Kasumi-1 (cell line): ENCODE measurements around the gene RTRAF.
A peak's percentile ranks its signal among the peaks of the same experiment; 100 is the strongest.

Source experiments
- DNase-seq, 2 experiments: peaks; one replicate each; lab custom pipeline; 2025; lab: John Stamatoyannopoulos, UW

RTRAF gene

DNA sequence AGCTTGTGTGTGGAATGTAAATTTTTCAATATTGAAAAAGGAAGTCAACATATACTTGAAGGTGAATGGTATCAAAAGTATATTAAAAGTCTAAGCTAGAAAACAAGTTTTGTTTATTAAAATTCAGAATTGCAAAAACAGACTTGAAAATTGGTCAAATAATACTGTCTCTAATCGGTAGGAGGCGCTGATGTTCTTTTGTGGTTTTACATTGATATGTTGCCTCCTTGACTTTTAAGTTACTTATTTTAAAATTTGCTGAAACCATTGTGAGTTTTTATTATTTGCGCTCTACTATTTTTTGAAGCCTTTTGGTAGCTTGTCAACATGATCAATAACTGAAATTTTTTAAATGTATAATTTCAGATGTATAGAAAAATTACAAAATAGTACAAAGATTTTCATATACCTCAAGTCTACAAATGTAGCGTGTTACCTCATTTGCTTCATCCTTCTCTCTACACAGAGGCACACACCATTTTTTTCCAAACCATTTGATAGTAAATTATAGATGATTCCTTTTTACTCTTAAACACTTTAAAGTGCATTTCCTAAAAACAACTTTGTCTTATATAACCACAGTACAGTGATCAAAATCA, 6.9 kb downstream of the RTRAF start:
- DNase-seq = peak; percentile 14 to 27

DNA sequence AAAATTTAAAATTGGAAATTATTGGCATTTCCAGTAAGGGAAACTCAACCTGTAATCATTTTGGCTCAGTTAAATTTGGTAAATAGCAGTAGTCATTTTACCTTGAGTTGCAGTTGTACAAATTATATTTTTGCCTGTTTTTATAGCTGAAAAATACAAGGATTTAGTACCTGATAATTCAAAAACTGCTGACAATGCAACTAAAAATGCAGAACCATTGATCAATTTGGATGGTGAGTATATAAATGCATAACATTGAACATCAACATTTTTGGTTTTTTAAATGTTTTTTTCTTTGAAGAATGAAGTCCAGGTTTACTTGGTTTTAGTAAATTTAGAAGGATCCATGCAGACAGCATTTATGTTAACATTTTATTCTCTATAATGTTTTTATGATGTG, 9.0 kb downstream of the RTRAF start:
- no peak for DNase-seq

DNA sequence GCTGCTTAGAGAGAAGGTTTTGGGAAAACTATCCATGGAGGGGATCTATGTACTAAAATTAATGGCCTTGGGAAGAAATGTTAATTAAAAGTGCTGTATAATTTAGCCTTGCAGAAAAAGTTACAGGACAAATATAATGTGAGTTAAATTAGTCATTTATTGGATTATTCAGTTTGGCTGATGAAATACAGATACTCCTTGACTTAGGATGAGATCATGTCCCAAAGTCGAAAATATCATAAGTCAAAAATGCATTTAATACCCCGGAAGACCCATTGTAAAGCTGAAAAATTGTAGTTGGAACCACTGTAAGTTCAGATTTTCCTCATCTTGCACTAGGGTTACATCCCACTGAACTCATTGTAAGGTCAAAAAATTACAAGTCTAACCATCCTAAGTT, 9.7 kb downstream of the RTRAF start:
- DNase-seq = no peak

DNA sequence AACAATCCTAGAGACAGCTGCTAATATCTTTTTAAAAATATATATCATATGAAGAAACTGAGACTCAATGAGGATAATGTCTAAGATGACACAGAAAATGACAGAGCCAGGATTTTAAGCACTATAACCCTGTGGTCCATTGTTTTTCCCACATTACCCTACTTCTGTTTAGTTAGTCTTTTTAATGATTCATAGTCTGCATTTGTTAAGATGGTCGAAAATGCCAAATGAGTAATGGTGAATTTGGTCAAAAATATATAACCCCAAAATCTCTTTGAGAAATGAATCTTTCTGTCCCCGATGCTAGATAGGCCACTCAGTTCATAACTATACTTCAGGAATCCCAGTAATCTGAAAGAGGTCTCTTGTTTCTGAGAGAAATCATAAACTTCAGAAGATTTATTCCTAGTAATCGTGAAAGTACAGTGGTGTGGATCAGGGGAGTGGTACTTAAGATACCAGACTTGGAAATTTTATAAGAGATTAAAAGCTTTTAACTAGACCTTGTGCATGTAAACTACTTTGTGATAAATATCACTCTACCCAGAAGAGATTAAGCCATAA, 10.8 kb downstream of the RTRAF start:
- DNase-seq = no peak

DNA sequence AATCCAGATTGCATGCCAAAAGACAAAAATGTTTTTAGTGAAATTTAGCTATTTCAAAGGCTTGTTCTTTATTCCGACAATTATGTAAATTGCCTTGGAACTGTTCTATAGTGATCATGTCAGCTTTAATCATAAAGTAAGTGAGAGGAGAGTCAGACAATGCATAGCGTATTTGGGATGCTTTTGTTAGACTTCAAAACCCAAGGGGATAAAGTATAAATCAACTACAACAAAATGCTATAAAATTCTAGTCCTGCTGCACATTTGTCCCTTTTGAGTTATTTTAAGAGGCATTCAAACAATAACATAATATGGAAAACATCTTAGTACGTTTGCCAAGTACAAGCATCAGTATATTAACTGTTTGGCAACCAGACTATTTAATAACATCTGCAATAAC, 11.3 kb downstream of the RTRAF start:
- no peak for DNase-seq

DNA sequence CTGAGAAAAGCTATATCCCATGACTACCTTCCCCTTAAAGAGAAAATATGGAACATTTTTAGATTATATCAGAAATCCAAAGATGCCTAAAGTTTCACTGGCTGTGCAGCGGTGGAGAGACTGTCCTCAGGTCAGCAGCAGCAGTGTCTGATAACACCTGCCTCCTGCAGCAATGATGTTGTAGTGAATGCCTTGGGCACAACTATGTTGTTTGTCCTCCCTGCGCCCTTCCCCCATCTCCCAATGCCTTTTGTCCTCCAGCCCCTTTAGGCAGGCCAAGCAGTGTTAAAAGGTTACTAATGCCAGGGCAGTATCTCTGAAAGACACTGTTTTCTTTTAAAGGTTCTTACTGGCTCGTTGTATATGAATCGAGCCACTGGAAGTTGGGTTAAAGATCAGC, 13.2 kb downstream of the RTRAF start:
- no peak for DNase-seq

DNA sequence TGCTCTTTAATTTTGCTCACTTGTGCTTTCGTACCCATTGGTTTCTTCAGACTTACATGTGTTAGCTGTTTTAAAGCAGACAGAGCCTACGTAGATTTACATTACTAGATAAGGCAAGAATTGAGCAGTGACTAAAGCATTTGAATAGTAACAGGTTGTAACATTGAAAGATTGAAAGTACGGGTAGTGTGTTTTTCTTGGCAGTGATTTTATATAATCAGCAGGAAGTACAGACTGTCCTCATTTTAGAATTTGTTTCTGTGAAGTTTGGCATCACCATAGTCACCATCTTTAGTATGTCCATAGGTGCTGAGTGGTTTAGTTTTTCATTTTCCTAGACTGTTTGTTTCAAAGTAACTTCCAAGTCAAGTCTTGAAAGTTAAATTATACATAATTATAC, 14.0 kb downstream of the RTRAF start:
- DNase-seq = no peak

DNA sequence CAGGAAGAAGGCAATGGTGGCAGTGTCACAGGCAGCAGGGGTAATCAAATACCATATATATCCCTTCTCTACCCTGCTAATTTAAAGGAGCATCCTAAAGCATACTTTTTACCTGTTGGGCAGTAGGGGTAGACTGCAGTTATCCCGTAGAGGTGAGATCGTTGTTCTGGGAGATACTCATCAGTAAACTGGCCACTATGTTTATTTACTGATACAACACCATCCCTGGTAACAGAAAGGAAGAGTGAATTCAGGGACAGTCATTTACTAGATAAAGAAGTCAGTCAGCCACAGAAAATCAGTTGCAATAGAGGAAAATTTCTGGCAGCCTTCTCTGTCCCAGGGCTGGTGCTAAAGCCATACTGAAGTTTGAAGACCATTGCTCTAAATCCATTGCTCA, 16.3 kb downstream of the RTRAF start:
- no peak for DNase-seq

DNA sequence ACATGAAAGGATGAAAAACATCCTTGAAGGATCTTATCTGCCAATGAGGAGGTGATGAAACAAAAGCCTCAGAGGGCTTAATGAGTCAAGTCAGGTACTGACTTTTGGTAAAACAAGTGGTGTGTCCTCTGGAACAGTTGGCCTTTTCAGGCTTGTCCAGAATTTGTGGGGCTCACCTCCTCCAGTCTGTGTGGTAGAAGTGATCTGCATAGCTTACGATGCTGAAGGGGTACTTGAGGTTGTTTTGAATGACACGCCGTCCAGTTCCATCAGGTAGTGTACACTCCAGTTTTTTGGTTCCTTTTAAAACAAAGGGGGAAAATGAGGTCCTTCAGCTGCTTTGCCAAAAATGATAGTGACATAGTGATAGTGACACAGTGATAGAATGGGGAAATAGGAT, 17.0 kb downstream of the RTRAF start:
- DNase-seq = no peak

DNA sequence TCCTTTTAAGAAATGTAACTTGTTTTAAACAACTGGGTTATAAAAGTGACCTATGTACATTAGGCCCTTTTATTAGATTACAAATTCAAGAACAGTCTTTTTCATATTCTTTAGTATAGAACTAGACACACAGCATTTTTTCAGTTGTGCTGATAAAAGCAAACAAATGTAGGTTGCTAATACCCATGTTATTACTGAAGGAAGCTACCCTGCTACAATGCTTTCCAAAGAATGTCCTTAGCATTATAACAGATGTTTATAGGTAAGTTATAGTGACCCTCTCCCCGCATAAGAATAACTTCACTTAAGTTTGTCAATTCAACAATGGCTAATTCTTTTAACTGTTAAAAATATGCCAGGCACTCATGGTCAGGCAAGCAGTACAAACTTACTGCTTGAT, 17.9 kb downstream of the RTRAF start:
- DNase-seq = no peak

DNA sequence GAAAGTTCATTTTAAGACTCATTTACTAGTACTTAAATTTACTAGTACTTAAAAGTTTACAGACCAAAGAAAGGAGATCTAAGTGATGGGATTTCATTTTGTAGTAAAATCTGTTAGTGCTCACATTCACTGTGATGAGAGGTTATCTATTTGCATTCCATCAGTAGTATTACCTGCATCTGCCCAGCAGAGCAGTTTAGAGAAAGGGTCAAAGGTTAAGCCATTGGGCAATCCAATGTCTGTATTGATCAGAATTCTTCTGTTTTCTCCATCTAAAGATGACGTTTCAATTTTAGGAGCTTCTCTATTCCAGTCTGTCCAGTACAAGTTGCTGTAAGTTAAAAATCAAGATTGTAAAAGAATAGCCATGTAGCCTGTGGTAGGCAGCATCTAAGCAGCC, 18.3 kb downstream of the RTRAF start:
- no peak for DNase-seq

DNA sequence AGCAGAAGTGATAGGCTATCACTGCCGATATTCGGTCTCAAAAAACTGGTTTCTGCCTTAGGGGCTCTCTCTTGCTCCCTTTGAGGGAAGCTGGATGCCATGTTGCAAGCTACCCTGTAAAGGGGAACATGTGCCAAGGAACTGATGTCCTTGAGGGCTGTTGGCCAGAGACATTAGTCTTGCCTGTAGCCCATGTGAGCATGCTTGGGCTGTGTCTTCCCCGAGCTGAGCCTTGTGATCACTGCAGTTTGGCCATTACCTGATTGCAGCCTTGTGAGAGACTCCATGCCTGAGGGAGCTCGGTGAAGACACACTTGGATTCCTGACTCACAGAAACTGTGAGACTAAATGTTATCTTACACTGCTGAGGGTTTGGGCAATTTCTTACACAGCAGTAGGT, 18.8 kb downstream of the RTRAF start:
- DNase-seq = no peak

DNA sequence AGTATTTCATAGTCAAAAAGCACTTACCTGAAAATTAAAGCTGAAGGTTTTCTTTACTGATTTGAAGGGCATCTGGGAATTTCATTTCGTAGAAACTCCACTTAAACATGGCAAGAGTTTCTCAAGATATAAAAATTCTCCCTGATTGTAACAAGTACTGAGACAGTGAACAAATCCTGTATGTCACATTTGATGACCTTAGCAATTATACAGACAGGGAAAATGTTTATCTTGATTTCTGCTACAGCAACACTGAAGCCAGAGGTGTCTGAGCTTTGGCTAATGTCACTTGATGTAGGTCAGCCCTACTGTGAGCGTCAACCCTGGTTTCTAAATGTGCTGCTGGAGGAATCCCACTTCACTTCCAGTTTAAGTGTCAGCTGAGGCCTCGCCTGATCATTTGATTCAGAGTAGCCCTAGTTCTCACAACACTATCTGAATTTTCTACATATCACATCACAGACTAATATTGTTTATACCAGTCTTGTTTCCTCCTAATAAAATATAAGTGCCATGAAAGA, 20.9 kb downstream of the RTRAF start:
- DNase-seq = no peak

DNA sequence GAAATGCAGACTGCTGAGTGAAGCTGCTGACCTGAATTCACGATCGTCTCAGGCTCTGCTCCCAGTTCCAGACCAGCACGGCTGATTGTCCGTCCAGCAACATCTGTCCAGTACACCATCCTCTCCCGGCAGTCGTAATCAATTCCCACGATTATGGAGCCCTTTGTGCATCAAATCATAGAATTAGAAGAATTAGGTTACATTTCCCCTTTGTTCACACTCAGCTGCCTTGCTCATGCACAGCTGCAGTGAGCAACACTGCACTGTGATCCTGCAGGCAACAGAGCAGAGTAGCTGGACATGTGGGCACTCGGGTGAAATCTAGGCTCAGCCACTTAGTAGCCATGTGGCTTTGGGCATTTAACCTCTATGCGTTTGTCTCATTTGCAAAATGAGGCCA, 22.2 kb downstream of the RTRAF start:
- DNase-seq = no peak

DNA sequence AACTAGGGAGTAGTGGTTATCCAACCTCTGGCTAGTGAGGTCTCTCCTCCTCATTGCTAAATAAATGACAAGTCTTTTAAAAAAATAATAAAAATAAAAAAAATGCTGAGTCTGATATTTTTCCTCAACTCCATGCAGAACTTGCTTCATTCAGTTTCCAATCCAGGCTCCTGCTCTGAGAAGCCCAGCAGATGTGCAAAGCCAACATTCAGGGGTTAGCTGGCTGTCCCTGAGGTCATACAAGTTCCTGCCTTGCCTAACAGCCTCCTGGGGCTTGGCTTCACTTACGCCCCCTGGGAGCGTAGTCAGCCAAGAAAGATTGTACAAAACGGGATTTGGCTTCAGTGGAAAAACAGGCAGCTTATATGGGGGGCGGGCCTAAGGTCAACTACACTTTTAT, 23.3 kb downstream of the RTRAF start:
- no peak for DNase-seq

DNA sequence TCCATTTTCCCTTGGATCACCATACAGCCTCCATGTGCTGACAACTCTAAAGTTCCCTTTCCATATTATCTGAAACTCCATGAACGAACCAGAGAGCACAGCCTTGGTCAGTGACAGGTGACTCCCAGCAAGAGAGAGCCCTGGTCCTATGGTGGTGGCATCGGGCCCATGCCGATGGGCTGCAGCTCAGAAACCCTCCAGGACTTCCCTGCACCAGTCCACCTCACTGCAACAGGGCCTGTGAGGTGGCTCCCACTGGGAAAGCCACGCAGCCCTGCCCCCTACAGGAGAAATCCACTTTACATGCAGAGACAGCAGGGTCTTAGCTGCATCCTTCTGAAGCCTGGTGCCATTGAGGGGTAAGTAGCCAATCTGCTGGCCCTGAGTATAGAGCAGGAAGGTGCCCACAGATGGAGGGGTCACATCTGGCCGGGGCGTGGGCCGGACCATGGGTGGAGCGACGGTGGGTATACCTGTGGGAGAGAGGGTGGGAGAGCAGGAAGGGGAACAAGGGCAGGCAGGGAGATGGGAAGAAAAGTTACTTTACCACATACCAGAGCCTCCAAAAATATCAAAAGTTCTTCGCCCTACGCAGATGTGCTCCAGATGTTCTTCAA, 24.7 kb downstream of the RTRAF start:
- DNase-seq = peak; percentile 7 to 28

DNA sequence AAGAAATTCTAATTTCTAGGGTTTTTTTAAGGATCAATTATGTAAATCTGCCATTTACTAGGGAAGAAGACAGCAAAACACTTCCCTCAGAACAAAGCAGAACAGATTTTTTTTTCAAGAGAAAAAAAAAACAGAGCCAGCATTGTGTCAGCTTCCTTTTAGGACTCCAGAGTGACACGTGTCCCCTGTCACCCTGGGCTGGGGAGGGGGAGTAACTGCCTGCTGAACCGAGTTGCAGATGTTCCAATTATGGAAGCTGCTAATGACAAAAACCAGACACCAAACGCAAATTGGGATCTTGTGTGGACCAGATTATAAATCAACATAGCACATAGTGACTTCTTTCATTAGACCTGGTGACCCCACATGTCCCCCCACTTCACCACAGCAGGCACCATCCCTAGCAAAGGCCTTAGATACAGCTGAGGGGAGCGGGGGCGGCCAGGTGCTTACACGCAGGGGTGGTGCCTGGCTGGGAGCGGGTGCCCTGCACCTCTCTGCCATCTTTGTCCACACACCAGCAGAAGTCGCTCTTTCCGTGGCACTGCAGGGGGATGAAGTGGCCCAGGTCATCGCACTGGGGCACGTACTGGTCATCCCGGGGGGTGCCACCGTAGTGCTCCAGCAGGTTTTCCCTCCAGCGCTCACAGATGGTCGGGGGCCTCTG, 25.4 kb downstream of the RTRAF start:
- DNase-seq = peak; percentile 6 to 12

DNA sequence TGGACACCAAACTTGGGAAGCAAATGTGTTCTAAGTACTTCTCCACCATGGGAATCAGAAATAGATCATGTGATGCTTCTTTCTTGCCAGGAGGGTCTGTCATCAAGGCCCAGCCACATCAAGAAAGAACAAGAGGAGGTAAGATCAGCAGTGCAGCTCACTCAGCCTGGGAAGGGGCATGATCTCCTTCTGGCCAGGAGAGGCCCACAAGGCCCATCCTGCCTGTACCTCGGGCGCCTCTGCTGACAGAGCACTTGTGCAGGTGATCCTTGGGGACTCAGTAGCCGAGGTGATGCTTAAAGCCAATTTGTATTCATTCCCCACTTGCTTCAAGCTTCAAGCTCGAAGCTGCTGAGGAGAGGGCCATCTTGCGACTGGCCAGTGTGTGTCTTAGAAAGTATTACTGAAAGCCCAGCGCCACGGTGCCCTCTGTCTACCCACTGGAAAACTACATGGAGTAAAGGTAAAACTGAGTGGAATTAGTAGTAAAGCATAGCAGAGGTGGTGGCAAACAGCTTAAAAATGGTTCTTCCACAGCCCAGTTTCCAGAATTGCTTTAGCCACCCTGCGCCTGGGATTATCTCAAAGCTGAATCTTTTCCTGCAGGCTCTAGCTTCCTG, 26.2 kb downstream of the RTRAF start:
- DNase-seq = peak; percentile 39 to 41

DNA sequence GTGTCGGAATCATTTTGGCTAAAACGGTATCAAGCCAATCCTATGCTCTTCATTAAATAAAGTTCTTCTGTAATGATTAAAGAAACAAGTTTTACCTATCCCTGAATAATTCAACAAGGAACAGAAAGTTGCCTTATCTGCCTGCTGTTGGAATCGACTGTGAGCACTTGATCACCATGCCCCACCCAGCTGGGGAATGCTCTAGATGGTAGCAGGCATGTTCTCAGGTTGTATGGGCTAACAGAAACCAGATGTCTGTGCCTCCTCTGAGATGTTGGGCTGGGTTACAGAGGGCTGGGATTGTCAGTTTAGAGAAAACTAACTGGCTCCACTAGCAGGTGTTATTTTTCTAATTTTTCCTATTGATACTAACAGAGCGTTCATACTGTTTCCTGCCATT, 28.9 kb downstream of the RTRAF start:
- DNase-seq = no peak

DNA sequence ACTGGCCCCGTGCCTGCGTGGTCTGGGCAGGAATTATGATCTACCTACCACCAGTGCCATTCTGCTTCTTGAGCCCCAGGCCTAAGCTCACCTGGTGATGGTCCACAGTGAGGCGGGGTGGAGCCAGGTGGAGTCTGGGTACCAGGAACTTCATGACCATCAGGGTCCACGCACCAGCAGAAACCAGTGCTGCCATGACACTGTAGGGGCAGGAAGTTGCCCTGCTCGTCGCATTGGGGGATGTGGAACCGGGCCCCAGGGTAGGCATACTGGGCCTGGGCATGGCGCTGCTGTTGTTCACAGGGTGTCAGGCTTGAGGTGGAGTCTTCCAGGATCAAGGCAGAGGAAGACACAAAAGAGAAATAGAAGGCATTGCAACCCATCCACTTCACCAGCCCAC, 29.6 kb downstream of the RTRAF start:
- no peak for DNase-seq

DNA sequence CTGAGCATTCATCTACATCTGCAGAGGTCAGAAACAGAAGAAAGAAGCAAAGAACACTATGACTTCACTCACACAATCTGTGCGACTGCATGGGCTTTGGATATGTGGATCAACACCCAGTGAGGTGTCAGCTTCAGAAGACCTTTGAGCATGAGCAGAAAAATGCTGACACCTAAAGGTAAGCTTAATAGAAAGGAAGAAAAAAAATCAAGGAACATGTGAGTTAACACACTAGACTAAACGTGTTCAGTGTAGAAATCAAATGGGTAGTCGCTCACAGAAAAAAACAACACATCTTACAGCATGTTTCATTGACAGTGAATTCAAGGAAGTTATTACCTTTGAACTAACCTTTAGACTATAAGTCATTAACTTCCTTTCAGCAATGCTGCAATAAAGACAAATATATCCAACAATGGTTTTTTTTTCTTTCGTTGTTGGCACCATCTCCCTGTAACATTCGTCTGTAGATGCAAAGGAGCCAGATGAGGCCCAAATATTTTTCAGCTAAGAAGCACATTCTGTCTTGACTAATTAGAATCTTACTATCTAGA, 30.9 kb downstream of the RTRAF start:
- DNase-seq = no peak
